HG03280 (cell line): ENCODE results near the gene C14orf93.

Experiments
- ATAC-seq: cut with Tn5 transposase; IDR thresholded peaks from one replicate; pipeline ENCODE4 v1.9.1; 2021; ENCODE audit warnings: mild to moderate bottlenecking, moderate library complexity; ENCODE audit not compliant: unreplicated experiment

Gene C14orf93

DNA sequence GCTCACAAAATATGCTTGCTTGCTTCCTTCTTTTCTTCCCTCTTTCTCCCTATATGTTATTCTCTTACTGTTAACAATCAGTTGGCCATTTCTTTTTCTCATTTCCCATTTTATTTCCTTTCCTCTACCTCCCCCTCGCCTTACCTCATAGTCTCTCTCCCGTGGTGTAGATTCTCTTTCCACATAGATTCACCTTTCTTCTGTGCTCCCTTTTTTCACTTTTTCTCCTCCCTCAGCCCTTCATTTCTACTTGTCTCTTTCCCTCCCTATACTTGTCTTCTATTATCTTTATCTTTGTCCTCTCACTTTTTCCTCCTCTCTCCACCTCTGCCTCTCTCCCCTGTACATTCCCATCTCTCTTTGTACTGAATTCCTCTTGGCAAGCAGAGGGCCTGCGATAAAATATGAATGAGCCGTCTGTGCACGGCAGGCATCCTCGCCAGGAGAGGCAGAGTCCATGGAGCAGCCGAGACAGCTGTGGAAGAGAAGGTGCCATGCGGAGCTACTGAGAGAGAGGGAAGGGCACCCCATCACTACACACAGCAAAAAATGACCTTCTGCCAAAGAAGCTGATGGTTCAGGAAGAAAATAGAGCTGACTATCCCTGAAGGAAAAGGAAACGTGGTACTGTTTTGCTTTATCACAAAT lies 12.1 kb downstream of the C14orf93 start:
- ATAC-seq, result no peak

DNA sequence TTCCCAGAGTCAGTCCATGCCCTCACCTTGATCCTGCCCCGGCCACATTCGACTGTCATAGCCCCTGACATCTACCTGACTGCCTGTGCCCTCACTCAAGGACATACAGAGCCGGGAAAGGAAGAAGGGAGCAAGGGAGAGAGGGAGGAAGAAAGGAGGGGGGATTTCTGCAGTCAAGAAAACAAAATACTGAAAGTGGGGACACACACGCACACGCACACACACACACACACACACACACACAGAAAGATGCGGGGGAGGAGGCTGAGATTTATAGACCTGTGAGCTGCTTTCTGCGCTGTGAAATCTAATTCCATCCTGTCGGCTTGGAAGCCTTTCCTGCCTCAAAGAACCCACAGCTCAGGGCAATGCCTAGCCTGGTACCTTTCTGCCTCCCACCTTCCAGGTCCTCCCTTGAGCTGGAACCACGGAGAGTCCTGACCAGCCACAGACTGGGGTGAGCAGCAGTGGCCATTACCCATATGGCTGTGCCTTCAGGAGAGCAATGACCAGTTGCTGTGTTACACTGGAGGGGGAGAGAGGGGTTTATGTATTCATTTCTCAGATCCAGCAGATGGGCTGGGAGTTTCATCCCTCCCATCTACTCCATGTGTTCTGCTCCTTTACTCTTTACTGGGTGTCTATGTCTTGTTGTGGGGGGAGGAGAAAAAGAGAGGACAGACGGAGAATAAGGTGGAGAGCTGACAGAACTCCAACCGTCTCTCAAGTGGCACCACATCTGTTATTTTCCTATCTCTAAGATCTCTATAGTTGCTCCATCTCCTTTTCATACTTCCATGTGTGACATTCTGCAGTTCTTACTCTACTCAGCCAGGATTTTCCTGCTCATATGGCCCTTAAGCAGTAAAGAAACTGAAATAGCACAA lies 12.9 kb downstream of the C14orf93 start:
- no peak for ATAC-seq

DNA sequence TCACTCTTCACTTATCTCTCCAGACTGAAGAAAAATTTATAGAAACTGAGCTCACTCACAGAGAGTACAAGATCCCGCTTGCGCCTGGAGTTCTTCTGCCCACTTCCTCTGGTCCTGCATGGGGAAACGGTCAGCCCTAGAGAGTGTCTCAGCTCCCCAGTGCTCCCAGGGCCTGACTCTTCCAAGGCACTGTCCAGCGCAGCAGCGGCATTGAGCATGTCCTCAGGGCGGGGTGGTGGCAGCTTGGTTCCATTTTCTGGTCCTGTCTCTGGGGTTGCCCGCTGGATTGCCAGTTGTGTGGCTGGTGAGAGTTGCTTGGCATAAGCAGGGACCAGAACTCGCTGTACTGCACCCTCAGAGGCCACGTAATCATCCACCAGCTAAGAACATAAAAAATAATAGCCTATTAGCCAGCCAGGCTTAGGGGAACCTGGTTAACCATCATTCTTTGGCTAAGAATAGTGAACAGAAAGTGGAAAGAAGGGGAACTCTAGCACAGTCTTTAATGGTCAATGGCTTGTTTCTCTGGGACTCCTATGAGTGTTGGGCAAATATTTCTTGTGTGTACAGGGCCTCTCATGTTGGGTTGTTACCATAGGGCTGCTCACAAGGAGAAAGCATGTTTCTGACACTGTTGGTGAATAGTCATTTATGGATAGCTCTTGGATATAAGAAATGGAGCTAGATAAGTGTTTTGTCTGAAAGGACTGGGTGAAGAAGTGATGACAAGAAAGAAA lies 13.9 kb downstream of the C14orf93 start:
- no peak for ATAC-seq

DNA sequence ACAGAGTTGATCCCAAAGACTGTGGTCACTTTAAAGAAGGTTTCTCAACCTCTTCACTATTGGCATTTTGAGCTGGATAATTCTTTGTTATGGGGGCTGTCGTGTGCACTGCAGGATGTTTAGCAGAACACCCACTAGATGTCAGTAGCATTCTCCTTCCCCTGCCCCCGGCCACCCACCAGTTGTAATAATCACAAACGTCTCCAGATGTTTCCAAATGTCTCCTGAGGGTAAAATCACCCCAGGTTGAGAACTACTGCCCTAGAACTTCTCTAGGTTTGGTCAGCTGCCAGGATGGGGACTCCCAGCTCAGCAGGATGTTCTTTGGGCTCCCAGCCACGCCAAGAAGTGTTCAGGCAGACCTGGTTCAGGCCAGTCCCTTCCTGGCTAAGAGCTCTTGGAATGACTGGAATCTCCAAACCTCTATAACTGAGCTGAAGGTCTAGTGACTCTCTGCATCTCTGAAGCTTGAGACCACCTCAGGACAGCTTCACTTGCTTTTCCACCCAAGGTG lies 15.1 kb downstream of the C14orf93 start:
- no peak for ATAC-seq

DNA sequence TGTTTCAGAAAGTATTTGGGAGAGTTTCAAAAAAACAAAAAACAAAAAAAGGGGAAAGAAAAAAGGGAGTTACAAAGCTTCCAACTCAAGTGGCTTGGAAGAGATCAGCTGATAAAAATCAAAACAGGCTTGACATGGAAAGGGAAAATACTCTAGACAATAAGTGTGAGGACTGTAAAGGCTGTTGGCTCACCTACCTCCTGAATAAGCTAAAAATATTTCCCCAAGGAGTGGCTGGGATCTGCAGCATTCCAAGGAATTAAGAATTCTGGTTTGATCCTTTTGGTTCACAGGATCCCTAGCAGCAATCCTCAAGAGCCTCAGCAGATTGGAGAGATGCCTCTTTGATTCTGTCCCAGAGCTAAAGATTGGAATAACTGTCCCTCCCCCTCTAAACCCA lies 16.4 kb downstream of the C14orf93 start:
- ATAC-seq, result no peak

DNA sequence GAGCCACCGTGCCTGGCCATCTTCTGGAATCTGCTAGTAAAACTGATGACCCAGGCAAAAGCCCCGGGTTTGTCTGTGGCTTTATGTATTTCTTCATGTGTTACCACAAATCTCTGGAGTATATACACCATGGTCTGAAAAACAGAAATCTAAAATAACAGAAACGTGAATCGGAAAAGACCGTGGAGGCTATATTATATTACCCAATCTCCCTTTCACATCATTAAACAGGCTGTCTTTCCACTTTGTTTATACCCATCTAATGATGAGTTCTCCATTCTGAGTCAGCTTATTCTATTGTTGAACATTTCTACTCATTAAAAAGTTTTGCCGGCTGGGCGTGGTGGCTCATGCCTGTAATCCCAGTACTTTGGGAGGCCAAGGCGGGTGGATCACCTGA lies 18.1 kb downstream of the C14orf93 start:
- ATAC-seq, result no peak

DNA sequence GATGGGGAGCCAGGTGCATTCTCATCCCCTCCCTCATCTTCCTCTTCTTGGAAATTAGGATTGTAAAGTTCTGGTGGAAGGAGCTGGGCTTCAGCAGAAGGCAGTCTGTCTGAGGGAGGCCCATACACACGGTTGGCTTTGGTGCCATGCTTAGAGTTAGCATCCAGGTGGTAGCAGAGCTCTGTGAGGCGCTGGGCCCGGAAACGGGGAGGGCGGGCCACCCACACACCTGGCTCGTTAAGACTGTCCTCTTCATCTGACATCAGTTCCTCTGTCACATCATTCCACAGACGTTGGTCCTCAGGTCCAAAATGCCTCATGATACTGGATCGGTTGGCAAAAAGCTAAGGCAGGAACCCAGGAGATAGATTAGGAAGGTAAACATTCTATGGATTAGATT lies 22.7 kb downstream of the C14orf93 start:
- ATAC-seq, result no peak

DNA sequence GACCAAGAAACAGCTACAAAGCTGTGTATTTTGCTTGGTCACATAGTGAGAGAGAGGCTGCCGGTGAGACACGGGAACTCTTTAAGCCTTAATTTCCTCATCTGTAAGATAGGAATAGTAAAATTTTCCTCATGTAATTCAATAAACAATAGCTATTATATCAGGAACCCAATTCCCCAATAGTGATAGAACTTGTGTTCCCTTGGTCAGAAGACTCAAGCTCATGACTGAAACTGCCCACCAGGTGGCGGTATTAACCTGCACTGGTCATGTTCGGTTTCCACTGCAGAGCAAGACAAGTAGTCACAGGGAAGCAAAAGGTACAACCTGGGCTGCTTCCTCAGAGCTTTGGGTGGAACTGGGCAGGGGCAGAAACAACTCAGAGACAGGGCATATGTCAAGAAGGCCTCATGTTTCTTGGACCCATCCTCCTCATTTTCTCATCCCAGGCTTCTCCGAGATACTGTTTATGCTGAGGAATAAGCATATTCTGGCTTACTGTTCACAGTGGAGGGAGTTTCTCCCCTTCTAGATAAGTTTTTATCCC lies 23.4 kb downstream of the C14orf93 start:
- peak; percentile 46 for ATAC-seq

DNA sequence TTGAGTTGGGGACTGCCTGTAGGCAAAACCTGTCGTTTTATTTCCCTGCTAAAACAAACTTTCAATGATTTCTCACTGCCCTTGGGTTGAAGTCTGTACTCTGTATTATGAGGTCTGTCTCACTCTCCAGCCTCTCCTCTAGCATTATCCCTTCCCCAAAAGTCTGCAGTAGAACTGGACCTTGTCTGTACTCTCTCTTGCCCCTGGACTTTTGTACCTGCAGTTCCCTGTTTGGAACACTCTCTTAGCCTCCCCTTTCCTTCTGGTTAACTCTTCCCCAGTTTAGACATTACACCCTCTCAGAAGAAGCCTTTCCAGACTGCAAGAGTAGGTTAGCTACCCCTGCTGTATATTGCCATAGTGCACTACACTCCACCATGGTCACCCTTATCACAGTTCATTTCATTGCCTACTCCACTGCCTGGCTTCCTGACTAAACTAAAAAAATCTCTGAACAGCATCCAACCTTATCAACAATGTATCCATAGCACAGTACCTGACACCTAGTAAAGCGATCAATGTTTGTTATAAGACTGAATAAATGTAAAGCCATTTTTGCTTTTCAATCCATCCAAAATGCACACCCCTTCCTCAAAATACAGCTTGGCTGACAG lies 23.9 kb downstream of the C14orf93 start:
- no peak for ATAC-seq

DNA sequence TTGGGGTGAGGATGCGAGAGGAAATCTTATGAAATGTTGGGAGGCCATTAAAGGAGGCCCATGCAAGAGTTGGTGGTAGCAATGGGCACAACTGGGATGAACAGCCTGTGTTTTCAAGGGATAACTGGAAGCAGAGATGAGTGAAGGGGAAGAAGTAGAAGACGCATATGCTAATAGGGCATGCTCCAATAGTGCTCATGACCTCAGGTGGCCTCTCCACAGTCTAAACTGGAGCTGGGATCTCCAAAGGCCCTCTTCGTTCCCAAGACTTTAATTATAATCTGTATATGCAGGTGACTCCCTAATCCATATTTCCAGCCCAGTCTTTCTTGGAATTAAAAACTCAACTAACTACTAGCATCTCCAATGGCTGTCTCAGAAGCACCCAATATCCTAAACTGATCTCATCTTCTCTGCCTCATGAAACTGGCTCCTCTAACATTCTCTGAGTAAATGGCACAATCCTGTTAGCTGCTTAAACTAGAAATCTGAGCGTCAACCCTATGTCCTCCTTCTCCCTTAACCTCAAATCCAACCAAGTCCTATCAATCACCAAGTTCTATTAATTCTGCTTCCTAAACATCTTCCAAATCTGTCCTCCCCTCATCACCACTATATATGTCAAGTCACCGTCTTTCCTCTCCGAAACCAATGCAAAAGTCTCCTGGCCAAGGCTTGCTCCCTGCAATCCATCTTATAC lies 24.8 kb downstream of the C14orf93 start:
- ATAC-seq, result no peak

DNA sequence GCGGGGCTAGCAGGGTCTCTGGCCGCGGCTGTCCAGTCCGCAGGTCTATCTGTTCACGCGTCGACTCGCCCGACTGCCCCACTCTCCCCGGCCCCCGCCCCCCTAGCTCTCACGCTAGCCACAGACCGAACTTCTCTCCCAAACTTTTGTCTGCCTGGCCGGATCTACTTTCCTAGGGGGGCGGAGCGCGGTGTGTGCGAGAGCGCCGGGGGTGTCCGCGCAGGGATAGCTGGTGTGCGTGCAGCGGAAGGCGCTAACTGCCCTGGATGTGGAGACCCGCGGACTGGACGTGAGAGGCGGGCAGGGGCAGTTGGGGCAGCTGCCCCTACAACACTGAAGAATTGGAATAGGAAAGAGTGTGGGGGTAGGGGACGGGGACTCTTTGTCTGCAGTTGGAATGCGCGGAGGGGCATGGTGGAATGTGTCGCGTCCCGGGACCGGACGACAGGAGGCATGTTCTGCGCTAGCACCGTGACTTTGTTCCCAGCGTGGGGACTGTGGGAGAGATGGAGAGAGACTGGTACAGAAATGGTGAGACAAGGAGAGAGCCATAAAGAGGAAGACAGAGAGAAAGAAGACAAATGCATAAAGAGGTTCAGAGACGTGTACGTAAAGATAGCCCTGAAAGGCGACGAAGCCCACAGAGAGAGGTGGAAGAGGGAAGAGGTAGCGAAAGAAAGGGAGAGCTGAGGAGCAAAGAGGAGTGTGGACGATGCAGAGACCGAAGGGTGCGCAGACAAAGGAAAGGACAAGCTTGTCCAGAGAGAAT lies 27.3 kb downstream of the C14orf93 start, which contains the start of gene AJUBA:
AJUBA (minus strand) TSS at position 75 of the 769 bp plus-strand sequence. CDS start 285 bp downstream, outside the sequence.
- ATAC-seq, result no peak

DNA sequence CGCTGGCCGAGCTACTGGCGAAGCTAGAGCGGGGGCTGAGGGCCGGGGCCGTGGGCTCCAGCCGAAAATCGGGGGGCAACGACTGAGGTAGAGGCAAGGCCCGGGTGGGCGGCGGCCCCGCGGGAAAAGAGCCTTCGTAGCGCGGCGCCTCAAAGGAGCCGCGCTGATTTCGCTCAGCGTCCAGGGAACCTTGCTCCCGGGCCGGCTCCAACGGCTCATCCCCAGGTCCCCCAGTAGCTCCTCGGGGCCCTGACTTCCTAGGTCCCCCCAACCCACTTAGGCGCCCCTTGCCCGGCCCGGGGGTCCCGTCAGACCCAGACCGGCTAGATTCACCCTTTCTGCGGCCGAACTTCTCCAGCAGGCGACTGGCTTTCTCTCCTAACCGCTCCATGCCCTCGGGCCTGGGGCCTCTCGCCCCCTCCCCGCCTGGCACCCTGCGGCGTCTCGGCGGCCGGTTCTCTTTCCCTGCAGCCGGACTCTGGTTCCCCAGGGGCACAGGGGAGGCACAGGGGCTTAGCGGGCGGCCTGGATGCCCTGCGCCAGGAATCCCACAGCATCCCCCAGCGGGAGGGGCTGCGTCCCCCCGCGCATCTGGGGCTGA lies 28.0 kb downstream of the C14orf93 start:
- ATAC-seq, result no peak

DNA sequence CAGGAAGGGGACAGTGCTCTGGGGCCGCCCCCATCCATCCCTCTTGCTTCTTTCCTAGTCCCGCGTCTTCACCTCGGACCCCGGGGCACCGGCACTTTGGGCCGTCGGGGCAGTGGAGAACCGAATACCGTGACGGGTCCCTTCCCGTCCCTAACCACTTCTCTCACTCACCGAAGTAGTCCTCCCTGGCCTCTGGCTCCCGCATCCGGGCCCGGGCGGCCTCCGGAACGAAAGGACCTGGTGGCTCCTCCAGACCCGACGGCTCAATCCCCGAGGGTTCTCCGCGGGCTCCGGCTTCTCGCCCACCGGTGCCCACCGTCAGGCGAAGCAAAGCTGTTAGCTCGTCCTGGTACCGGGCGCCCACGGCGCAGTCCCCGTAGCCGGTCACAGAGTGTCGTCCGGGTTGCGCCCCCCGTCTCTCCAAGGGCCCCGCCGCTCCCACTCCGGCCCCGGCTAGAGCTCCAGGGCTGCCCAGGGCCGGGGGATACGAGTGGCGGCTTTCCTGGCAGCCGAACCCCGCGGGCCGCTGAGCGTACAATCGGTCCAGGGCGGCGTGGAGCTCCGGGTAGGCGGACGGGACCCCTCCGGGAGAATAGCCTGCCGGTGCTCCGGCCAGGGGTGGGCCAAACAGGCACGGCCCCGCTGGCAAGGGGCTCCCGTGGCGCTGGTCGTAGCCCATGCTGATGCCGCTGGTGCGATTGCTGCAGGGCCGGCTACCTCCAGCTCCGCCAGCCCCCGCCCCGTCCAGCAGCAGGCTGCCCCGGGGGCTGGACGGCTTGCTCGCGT lies 28.7 kb downstream of the C14orf93 start:
- ATAC-seq, result no peak

DNA sequence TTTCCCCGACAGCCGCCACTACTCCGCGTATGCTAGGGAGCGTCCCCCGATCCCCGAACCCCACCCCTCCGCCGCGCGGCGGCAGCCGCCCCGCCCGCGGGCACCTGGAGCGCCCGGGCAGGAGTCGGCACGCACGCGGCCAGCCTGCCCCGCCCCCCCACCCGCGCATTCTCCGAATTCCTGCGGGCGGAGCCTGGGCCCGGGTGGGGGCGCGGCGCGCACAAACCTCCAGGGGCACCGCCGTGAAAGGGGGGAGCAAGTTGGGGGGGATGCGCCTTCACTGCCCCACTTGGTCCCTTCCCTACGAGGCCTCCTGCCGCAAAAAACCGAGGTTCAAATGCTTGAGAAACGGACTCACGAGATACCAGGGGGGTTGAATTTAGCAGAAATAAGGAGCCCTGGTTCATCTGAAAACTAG lies 29.3 kb downstream of the C14orf93 start:
- no peak for ATAC-seq

DNA sequence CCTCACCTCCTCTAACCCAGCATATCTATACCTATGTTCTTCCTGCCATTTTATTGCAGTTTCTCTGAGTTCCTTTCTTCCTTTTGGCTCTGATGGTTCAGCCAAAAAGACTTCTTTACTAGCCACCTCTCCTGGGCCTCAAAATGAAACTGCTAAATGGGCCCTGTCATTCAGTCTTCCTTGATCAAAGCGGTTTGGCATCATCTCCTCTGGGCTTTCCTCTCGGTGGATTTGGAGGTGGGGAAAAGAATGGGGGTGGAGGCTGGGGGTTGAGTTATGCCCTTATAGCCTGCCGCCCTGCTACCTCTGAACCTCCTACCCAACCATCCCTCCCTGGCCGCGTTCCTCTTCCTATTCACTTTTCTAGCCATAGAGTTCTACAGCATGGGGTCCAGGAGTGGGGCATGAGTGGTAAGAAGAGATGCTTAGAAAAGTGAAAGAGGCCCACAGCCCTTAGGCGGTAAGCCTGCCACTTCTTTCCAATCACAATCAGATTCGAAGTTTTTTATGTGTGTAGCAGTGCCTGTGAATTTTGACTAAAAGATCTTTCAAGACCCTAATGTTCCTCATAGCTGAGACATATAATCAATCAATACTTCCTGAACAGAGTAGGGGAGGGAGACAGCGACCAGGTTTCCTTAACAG lies 30.1 kb downstream of the C14orf93 start:
- ATAC-seq, result no peak

DNA sequence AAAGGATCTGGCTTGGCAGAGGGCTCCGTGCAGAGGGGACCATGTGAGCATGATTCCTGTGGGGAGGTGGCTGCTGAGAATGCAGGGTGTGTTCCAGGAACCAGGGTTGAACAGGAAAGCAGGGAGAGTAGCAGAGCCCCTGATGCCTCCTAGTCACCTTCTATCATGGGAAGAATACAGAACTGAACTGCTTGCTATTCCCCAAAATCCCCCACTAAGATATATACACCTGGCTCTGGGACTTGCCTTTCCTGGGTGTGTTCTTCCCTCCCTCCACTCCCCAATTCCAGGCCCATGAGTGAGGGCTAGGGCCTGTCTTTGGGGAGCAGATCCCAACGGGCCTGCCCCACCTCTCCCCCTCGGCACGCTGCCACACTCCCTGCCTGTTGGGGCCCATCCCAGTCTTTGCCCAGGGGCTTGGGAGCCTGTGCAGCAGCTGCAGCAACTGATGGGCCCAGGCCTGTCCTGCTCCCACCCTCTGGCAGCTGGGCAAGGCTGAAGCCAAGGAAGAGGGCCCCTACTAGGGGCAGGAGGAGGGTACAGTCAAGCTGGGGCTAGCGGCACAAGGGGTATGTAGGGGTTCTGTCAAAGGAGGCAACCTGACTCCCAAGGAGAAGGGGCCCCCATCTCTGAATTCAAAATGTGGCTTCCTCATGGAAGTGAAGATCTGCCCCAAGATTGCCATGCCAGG lies 30.8 kb downstream of the C14orf93 start:
- ATAC-seq, result no peak

DNA sequence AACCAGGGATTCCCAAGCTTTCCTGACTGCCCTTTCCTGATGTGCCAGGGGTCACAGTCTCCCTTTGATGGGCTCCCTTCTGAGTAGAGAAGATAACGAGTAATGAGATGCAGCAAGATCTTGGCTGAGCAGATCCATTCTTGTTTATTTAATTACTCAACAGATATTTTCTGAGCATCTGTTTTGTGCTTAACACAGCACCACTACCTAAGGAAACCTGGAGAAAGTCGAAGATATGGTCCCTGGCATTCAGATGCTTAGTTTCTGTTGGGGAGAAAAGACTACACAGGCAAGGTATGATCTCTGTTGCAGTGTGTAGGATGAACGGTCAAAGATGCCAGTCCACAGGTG lies 31.5 kb downstream of the C14orf93 start:
- no peak for ATAC-seq
